ENCODE results near the gene VPS54.

VPS54 gene, protein sequence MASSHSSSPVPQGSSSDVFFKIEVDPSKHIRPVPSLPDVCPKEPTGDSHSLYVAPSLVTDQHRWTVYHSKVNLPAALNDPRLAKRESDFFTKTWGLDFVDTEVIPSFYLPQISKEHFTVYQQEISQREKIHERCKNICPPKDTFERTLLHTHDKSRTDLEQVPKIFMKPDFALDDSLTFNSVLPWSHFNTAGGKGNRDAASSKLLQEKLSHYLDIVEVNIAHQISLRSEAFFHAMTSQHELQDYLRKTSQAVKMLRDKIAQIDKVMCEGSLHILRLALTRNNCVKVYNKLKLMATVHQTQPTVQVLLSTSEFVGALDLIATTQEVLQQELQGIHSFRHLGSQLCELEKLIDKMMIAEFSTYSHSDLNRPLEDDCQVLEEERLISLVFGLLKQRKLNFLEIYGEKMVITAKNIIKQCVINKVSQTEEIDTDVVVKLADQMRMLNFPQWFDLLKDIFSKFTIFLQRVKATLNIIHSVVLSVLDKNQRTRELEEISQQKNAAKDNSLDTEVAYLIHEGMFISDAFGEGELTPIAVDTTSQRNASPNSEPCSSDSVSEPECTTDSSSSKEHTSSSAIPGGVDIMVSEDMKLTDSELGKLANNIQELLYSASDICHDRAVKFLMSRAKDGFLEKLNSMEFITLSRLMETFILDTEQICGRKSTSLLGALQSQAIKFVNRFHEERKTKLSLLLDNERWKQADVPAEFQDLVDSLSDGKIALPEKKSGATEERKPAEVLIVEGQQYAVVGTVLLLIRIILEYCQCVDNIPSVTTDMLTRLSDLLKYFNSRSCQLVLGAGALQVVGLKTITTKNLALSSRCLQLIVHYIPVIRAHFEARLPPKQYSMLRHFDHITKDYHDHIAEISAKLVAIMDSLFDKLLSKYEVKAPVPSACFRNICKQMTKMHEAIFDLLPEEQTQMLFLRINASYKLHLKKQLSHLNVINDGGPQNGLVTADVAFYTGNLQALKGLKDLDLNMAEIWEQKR

DNA sequence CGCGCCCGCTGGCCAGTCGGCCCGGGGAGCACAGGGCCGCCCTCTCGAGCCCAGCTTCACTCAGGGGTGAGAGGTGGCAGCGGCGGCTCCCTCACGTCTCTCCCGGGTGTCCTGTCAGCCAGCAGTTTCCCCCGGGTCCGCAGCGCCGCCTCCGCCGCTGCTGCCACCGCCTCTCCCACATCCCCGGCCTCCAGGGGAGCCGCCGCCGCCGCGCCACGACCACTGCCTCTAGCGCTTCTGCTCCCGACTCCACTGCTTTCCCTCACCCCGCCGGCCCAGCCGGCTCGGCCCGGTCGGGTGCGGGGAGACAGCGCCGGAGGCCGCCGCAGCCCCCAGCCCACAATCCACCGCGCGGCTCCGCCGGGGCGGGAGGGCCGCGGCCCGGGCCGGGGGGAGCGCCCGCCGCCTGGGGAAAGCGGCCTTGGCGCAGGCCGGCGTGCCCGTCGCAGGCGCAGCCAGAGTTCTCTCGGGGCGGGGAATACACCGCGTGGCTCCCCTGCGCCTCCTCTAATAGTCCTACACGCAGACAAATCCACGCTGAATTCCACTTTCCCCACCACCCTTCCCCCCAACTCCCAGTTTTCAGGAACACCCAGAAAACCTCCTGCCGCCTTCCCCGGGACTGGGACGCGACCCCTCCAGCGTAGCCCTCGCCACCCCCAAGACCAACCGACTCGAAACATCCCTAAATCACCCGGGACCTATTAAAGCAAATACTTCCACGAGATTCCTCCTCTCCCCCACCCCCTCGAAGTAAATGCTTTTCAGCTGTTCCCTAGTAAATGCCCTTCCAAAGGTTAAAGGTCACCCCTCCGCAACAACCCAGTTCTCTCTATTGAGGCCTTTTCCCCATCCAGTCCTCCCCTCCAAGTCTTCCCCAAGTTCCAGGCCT is at the start of gene VPS54:
Gene VPS54 (minus strand): TSS at position 346 of the 892 bp plus-strand sequence. CDS start 35,429 bp downstream, outside the sequence.
- DNase-seq (ENCODE audit: low spot score in 2 of 2) = peak; percentile 57 to 68
- H3K4me1 ChIP-seq = peaks cover 5% of the 10 kb centered on the region
- no peaks in the 10 kb centered on the region for H3K9me3 ChIP-seq
- H3K36me3 ChIP-seq (replicated peaks) = no peaks in the 10 kb centered on the region
- in situ Hi-C loops (cut with MboI; ENCODE audit: low sequenced_read_pairs) = no loop called here
- H3K4me3 ChIP-seq = peak within 1 kb of the TSS; percentile 54
- no peaks in the 10 kb centered on the region for H3K27me3 ChIP-seq (ENCODE audit: low read depth)

DNA sequence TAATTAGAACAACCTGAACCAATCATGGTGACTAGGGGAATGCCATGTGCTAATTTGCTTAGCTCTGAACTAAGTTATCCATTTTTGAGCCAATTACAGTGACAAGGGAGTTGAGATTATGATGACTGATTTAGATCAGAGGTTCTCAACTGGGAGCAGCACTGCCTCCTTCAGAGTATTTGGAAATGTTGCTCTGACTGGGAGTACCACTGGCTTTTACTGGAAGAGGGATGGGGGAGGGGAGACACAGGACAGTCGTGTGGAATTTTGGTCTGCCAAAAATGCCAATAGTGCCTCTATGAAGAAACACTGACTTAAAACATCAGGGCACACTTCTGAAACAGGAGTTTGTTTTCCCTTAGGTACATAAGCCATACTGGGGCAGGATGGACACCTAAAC is 48.1 kb upstream of the VPS54 start:
- no peaks in the 10 kb centered on the region for H3K36me3 ChIP-seq (replicated peaks)
- in situ Hi-C loops (cut with MboI; ENCODE audit: low sequenced_read_pairs) = no loop called here
- H3K27me3 ChIP-seq (ENCODE audit: low read depth) = no peaks in the 10 kb centered on the region
- no peaks in the 10 kb centered on the region for H3K9me3 ChIP-seq
- no peak for DNase-seq (ENCODE audit: low spot score in 2 of 2)
- H3K4me1 ChIP-seq = peaks cover 21% of the 10 kb centered on the region
- H3K4me3 ChIP-seq = no peak overlapping the region

DNA sequence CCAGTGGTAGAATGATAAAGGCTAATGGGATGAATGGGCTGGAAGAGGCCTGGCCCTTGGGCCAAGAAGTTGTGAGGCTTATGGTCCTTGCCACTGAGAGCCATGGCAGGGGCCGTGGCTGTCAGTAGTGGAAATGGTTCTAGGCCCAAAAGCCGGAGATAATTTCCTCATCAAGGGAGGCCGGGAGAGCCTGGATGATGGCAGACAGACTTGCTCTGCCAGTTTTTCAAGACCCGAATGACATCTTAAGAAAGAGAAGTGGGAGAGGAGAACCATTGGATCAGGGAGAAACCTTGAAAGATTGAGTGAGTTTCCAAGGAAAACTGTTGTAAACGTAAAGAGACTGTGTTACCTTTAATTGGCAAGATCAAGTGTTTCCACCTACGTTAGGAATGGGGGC is 46.3 kb upstream of the VPS54 start:
- H3K4me3 ChIP-seq = no peak overlapping the region
- in situ Hi-C loops (cut with MboI; ENCODE audit: low sequenced_read_pairs) = no loop called here
- no peak for DNase-seq (ENCODE audit: low spot score in 2 of 2)
- H3K36me3 ChIP-seq (replicated peaks) = no peaks in the 10 kb centered on the region
- no peaks in the 10 kb centered on the region for H3K9me3 ChIP-seq
- no peaks in the 10 kb centered on the region for H3K27me3 ChIP-seq (ENCODE audit: low read depth)
- peaks cover 21% of the 10 kb centered on the region for H3K4me1 ChIP-seq

DNA sequence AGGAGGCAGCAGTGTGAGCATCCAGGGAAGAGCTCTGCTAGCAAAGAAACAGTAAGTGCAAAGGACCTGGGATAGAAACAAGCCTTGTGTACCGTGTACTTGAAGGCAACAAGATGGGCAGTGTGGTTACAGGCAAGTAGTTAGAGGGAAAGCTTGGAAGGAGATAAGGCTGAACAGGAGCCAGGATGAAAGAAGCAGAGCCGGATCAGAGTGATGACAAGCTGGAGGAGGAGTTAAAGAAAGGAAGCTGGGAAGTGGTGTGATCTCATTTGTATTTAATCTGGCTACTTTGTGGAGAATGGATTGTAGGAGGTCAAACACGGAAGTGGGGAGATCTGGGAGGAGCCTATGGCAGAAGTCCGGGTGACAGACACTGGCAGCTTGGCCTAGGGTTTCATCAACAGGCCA is 44.7 kb upstream of the VPS54 start:
- Histone ChIP-seq H3K4me1 (peaks cover 21% of the 10 kb centered on the region), H3K27me3 (ENCODE audit: low read depth) (no peaks in the 10 kb centered on the region), H3K4me3 (no peak overlapping the region), H3K36me3 (replicated peaks) (no peaks in the 10 kb centered on the region), H3K9me3 (no peaks in the 10 kb centered on the region)
- peak in 1 of 2 experiments; percentile 52 for DNase-seq (ENCODE audit: low spot score in 2 of 2)
- in situ Hi-C loops (cut with MboI; ENCODE audit: low sequenced_read_pairs) = no loop called here

DNA sequence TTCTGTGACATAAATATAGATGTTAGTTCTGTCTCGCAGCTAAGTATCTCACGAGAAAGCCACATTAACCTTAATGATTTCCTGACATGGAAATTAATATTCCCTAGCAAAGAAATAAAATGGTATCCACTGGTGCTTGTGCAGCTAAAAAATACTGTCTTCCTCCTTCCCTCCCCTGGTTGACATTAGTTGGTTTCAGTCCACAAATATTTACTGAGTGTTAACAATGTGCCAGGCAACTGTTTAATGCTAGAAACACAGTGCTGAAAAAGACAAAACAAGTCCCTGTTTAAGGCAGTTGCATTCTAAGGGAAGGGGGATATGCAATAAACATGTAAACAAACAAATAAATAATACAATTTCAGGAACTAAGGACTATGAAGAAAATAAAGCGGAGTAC is 44.2 kb upstream of the VPS54 start:
- Histone ChIP-seq H3K4me1 (peaks cover 21% of the 10 kb centered on the region), H3K4me3 (no peak overlapping the region), H3K27me3 (ENCODE audit: low read depth) (no peaks in the 10 kb centered on the region), H3K36me3 (replicated peaks) (no peaks in the 10 kb centered on the region), H3K9me3 (no peaks in the 10 kb centered on the region)
- DNase-seq (ENCODE audit: low spot score in 2 of 2) = no peak
- in situ Hi-C loops (cut with MboI; ENCODE audit: low sequenced_read_pairs) = no loop called here

DNA sequence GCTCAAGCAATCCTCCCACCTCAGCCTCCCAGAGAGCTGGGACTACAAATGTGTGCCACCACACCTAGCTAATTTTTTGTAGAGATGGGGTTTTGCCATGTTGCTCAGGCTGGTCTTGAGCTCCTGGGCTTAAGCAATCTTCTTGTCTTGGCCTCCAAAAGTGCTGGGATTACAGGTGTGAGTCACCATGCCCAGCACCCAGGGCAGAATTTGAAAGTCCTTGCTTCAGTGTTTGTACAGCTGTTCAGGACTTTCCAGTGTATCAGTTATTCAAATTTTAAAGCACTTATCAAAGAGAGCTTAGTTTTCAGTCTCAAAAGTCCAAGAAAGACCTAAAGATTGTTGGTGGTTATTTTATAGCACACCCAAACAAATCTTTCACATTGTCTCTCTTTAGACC is 43.6 kb upstream of the VPS54 start:
- in situ Hi-C loops (cut with MboI; ENCODE audit: low sequenced_read_pairs) = no loop called here
- DNase-seq (ENCODE audit: low spot score in 2 of 2) = no peak
- Histone ChIP-seq H3K9me3 (no peaks in the 10 kb centered on the region), H3K36me3 (replicated peaks) (no peaks in the 10 kb centered on the region), H3K27me3 (ENCODE audit: low read depth) (no peaks in the 10 kb centered on the region), H3K4me3 (no peak overlapping the region), H3K4me1 (peaks cover 21% of the 10 kb centered on the region)

DNA sequence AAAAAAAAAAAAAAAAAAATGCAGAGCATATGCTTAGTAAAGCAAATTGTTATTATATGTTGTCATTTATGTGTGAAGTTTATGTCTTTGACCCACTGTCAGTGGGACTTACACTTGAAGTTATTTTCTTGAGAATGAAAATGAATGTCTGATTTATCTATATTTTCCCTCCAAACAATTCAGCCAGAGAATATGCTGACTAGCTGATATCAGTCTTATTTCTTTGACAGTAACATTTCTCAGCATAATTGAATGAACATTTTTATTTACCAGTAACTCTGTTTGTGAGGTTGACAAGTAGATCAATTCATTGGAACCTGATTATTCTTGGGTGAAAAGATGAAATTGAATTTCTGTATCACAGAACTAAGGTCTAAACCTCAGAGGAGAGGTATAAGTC is 40.0 kb upstream of the VPS54 start:
- no peaks in the 10 kb centered on the region for H3K27me3 ChIP-seq (ENCODE audit: low read depth)
- H3K36me3 ChIP-seq (replicated peaks) = no peaks in the 10 kb centered on the region
- DNase-seq (ENCODE audit: low spot score in 2 of 2) = no peak
- no peaks in the 10 kb centered on the region for H3K9me3 ChIP-seq
- in situ Hi-C loops (cut with MboI; ENCODE audit: low sequenced_read_pairs) = no loop called here
- no peak overlapping the region for H3K4me3 ChIP-seq
- H3K4me1 ChIP-seq = peaks cover 13% of the 10 kb centered on the region

DNA sequence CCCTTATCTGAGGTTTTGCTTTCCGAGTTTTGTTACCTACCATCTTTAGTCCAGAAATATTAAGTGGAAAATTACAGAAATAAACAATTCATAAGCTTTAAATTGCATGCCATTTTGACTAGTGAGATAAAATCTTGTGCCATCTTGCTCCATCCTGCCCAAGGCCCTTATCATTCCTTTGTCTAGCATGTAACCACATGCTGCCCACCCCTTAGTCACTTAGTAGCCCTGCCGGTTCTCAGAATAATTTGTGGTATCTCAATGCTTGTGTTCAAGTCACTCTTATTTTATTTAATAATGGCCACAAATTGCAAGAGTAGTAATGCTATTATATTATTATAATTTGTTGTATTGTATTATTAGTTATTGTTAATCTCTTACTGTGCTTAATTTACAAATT is 36.8 kb upstream of the VPS54 start:
- in situ Hi-C loops (cut with MboI; ENCODE audit: low sequenced_read_pairs) = no loop called here
- DNase-seq (ENCODE audit: low spot score in 2 of 2) = no peak
- H3K27me3 ChIP-seq (ENCODE audit: low read depth) = no peaks in the 10 kb centered on the region
- no peak overlapping the region for H3K4me3 ChIP-seq
- no peaks in the 10 kb centered on the region for H3K36me3 ChIP-seq (replicated peaks)
- H3K9me3 ChIP-seq = no peaks in the 10 kb centered on the region
- H3K4me1 ChIP-seq = peaks cover 2% of the 10 kb centered on the region; the same call in 1 of the 2 replicates

DNA sequence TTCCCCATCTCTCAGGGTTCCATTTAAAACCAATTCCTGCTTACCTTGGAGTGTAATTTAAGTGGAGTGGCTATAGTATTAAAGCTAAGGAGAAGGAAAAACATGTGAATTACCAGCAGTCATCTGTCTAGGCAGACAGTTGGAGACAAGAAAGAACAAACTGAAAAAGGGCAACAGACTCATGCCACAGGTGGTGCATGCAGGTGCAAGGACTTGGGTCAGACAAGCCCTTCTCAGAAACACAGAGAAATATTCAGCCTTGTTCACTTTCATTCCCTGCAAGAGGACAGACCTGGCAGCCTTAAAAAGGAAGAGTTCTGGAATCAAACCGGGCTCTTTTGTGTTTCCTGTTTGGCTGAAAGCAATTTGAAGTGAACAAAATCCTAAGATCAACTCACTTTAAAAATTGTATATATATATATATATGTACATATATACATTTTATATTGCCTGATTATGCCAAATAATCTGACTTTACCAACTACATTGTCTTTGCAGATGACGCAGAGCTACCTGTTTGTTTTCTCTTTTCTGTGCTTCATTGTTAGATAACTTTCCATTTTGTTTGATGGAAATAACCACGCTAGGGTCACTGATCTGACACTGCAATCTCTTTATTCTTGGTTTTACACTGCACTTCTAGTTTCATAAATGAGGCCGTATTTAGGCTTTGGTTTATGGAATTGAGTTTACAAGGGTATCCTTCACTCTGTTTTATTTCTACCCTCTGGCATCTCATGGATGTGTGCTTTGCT is 35.1 kb upstream of the VPS54 start:
- H3K9me3 ChIP-seq = no peaks in the 10 kb centered on the region
- H3K36me3 ChIP-seq (replicated peaks) = no peaks in the 10 kb centered on the region
- H3K4me1 ChIP-seq = peaks cover 4% of the 10 kb centered on the region; the same call in 1 of the 2 replicates
- H3K27me3 ChIP-seq (ENCODE audit: low read depth) = no peaks in the 10 kb centered on the region
- no peak for DNase-seq (ENCODE audit: low spot score in 2 of 2)
- in situ Hi-C loops (cut with MboI; ENCODE audit: low sequenced_read_pairs) = no loop called here
- H3K4me3 ChIP-seq = no peak overlapping the region

DNA sequence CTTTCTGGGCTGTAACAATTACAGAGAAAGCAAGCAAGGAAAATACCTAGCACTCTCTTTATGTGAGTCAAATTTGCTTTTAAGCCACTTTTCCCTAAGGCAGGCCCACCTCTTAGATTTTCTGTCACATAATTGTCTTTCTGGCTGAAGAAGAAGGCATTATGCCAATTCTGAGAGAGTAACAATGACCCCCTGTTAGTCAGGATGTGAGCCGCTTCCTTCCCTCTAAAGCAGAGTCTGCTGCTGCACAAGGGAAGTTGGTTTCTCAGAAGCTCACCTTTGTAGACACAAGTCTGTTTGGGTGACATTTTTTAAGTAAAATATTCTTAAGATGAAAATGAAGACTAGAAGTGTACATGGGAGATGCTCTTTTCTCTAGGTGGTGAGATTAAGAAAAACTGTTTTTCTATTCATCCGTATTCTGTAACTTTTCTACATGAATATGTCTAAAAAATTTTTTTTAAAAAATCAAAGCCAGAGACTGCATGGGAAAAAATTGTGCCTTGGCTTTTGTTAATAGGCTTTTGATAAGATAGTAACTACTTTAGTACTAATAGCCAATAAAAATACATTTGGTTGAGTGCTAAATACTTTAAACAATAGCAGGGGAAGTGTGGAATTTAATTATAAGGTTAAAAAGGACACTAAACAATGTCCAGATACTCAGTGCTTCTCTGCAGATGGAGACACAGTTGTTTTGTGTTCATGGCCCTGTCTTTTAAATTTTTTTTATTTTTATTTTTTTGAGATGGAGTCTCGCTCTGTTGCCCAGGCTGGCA is 33.4 kb upstream of the VPS54 start:
- H3K27me3 ChIP-seq (ENCODE audit: low read depth) = no peaks in the 10 kb centered on the region
- peaks cover 4% of the 10 kb centered on the region; the same call in 1 of the 2 replicates for H3K4me1 ChIP-seq
- no peaks in the 10 kb centered on the region for H3K9me3 ChIP-seq
- in situ Hi-C loops (cut with MboI; ENCODE audit: low sequenced_read_pairs) = no loop called here
- no peak for DNase-seq (ENCODE audit: low spot score in 2 of 2)
- H3K36me3 ChIP-seq (replicated peaks) = no peaks in the 10 kb centered on the region
- H3K4me3 ChIP-seq = no peak overlapping the region

DNA sequence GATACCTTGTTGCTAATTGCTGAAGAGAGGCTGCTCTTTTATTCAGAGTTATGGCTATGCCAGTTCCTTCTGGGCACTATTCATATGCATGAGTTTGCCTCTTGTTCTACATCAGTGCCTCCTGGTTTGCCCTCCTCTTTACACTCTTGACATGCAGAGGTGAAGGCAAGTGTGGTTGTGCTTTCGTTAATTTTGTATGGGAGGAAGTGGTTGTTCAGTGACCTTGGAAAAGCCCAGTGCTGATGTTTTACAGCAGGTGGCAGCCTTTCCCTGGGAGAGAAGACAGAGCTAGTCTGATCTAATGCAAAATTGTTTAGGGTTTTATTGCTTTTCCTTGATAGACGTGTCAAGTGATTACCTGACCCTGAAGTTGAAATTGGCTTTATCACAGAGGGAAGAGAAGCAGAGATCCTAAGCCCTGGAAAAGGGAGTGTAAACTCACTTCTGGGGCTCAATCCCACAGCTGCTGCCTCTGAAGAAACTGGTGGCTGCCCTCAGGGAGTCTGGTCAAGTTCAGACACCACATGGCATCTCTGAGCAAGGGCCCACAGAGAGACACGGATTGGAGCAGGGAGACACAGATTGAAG is 30.5 kb upstream of the VPS54 start:
- in situ Hi-C loops (cut with MboI; ENCODE audit: low sequenced_read_pairs) = loop anchor here (5.0 to 10.0 kb wide), 2 partner anchors 283 to 435 kb away; no protein-coding TSS in a partner anchor
- H3K4me1 ChIP-seq = peaks cover 4% of the 10 kb centered on the region; the same call in 1 of the 2 replicates
- no peak overlapping the region for H3K4me3 ChIP-seq
- no peaks in the 10 kb centered on the region for H3K36me3 ChIP-seq (replicated peaks)
- H3K9me3 ChIP-seq = no peaks in the 10 kb centered on the region
- no peaks in the 10 kb centered on the region for H3K27me3 ChIP-seq (ENCODE audit: low read depth)
- DNase-seq (ENCODE audit: low spot score in 2 of 2) = peak; percentile 78 to 79

DNA sequence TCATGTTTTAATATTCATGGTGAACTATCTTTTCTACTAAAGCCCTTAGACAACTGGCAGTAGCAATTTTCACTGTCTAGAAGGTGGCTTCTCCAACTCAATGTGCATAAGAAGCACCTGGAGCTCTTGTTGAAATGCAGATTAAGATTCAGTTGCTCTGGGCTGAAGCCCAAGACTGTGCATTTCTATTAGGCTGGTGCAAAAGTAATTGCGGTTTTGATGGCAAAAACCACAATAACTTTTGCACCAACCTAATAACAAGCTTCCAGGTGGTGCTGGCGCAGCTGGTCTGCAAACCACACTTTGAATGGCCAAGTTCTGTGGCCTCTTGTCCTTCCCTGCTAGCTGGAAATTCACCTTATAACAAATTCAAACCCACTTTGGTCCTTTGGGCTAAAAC is 26.7 kb upstream of the VPS54 start:
- Histone ChIP-seq H3K36me3 (replicated peaks) (no peaks in the 10 kb centered on the region), H3K4me3 (no peak overlapping the region), H3K9me3 (no peaks in the 10 kb centered on the region), H3K4me1 (peaks cover 2% of the 10 kb centered on the region; the same call in 1 of the 2 replicates), H3K27me3 (ENCODE audit: low read depth) (no peaks in the 10 kb centered on the region)
- no peak for DNase-seq (ENCODE audit: low spot score in 2 of 2)
- in situ Hi-C loops (cut with MboI; ENCODE audit: low sequenced_read_pairs) = loop anchor here (5.0 to 10.0 kb wide), 2 partner anchors 286 to 439 kb away; no protein-coding TSS in a partner anchor
